SK-N-SH treated with all-trans-retinoic acid at 6 μM for 48 hours (cell line): ENCODE results near the gene GKN1.

Source experiments
- ATAC-seq: fragments of 200-7000 bp; cut with Tn5 transposase; 3 replicates; pipeline ENCODE4 v1.9.1; 2020; ENCODE audit warnings: mild to moderate bottlenecking, moderate library complexity
- ARNTL ChIP-seq: fragments of 450-650 bp; formaldehyde crosslinking; IDR thresholded peaks from 2 replicates; pipeline ENCODE4 v1.5.0; 2020; ENCODE audit warnings: low read depth, mild to moderate bottlenecking, moderate library complexity, borderline replicate concordance
- BACH2 ChIP-seq: fragments of 250-450 bp; sonication (Bioruptor Pico); IDR thresholded peaks from 2 replicates; pipeline ENCODE4 v1.9.0; 2021; ENCODE audit warnings: mild to moderate bottlenecking, borderline replicate concordance
- ESRRG ChIP-seq: fragments of 250-450 bp; sonication (Bioruptor Pico); IDR thresholded peaks from 2 replicates; pipeline ENCODE4 v1.6.1; 2021; ENCODE audit warnings: mild to moderate bottlenecking
- GLIS3 ChIP-seq: fragments of 250-450 bp; sonication (Bioruptor Pico); IDR thresholded peaks from 2 replicates; pipeline ENCODE4 v1.5.0; 2020; ENCODE audit warnings: mild to moderate bottlenecking, moderate library complexity
- ISL1 ChIP-seq: fragments of 250-450 bp; sonication (Bioruptor Pico); IDR thresholded peaks from 2 replicates; pipeline ENCODE4 v2.1.2; 2022; ENCODE audit warnings: mild to moderate bottlenecking, moderate library complexity
- OSR1 ChIP-seq: fragments of 250-450 bp; sonication (Bioruptor Pico); IDR thresholded peaks from 2 replicates; pipeline ENCODE4 v1.8.0; 2022; ENCODE audit warnings: moderate library complexity, mild to moderate bottlenecking, inconsistent platforms
- POU6F1 ChIP-seq: fragments of 250-450 bp; sonication (Bioruptor Pico); IDR thresholded peaks from 2 replicates; pipeline ENCODE4 v1.8.0; 2021; ENCODE audit warnings: low read depth, mild to moderate bottlenecking, moderate library complexity, borderline replicate concordance
- PPARA ChIP-seq: fragments of 250-450 bp; sonication (Bioruptor Pico); IDR thresholded peaks from 2 replicates; pipeline ENCODE4 v1.5.0; 2020; ENCODE audit warnings: mild to moderate bottlenecking, borderline replicate concordance
- RARB ChIP-seq: fragments of 250-450 bp; sonication (Bioruptor Pico); IDR thresholded peaks from 2 replicates; pipeline ENCODE4 v1.8.0; 2021; ENCODE audit warnings: mild to moderate bottlenecking, moderate library complexity
- SNAI2 ChIP-seq: fragments of 250-450 bp; sonication (Bioruptor Pico); IDR thresholded peaks from 2 replicates; pipeline ENCODE4 v1.5.0; 2020; ENCODE audit warnings: mild to moderate bottlenecking, moderate library complexity
- TOX ChIP-seq: fragments of 250-450 bp; sonication (Bioruptor Pico); IDR thresholded peaks from 2 replicates; pipeline ENCODE4 v1.8.0; 2021; ENCODE audit warnings: mild to moderate bottlenecking, moderate library complexity, borderline replicate concordance
- TSHZ2 ChIP-seq: fragments of 250-450 bp; sonication (Bioruptor Pico); IDR thresholded peaks from 2 replicates; pipeline ENCODE4 v1.5.0; 2020; ENCODE audit warnings: mild to moderate bottlenecking, moderate library complexity
- ZC3H10 ChIP-seq: fragments of 250-450 bp; sonication (Bioruptor Pico); IDR thresholded peaks from 2 replicates; pipeline ENCODE4 v1.5.1; 2021; ENCODE audit warnings: mild to moderate bottlenecking, moderate library complexity
- ZFP30 ChIP-seq: fragments of 450-650 bp; formaldehyde crosslinking; IDR thresholded peaks from 2 replicates; pipeline ENCODE4 v1.5.0; 2022; ENCODE audit warnings: mild to moderate bottlenecking, moderate library complexity
- ZNF565 ChIP-seq: fragments of 450-650 bp; formaldehyde crosslinking; conservative IDR thresholded peaks from 2 replicates; pipeline ENCODE4 v1.5.0; 2020; ENCODE audit warnings: low read depth, mild to moderate bottlenecking, moderate library complexity
- ZNF70 ChIP-seq: fragments of 450-650 bp; formaldehyde crosslinking; IDR thresholded peaks from 2 replicates; pipeline ENCODE4 v1.5.0; 2020; ENCODE audit warnings: mild to moderate bottlenecking, moderate library complexity
- ZNF8 ChIP-seq: fragments of 450-650 bp; formaldehyde crosslinking; IDR thresholded peaks from 2 replicates; pipeline ENCODE4 v1.5.0; 2020; ENCODE audit warnings: mild to moderate bottlenecking, moderate library complexity
- TF ChIP-seq, protein P1 (sequence below): fragments of 250-450 bp; sonication (Bioruptor Pico); IDR thresholded peaks from 2 replicates; pipeline ENCODE4 v1.8.0; 2020; ENCODE audit warnings: mild to moderate bottlenecking, moderate library complexity, borderline replicate concordance
- TF ChIP-seq, protein P2 (sequence below): fragments of 250-450 bp; sonication (Bioruptor Pico); IDR thresholded peaks from 2 replicates; pipeline ENCODE4 v1.5.1; 2021; ENCODE audit warnings: mild to moderate bottlenecking, moderate library complexity

GKN1 gene

GRCh38 chr2:69007603-69008002, 33.2 kb downstream of the GKN1 start:
- no peak for ATAC-seq
- no peak for TF ChIP-seq ZNF565 (CRISPR knock-in tag)
- no peak for TF ChIP-seq PPARA (CRISPR knock-in tag)
- TF ChIP-seq, protein P1, sequence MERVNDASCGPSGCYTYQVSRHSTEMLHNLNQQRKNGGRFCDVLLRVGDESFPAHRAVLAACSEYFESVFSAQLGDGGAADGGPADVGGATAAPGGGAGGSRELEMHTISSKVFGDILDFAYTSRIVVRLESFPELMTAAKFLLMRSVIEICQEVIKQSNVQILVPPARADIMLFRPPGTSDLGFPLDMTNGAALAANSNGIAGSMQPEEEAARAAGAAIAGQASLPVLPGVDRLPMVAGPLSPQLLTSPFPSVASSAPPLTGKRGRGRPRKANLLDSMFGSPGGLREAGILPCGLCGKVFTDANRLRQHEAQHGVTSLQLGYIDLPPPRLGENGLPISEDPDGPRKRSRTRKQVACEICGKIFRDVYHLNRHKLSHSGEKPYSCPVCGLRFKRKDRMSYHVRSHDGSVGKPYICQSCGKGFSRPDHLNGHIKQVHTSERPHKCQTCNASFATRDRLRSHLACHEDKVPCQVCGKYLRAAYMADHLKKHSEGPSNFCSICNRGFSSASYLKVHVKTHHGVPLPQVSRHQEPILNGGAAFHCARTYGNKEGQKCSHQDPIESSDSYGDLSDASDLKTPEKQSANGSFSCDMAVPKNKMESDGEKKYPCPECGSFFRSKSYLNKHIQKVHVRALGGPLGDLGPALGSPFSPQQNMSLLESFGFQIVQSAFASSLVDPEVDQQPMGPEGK (CRISPR knock-in tag): no peak
- no peak for TF ChIP-seq ZFP30 (CRISPR knock-in tag)
- TF ChIP-seq TOX (CRISPR knock-in tag): no peak
- no peak for TF ChIP-seq POU6F1 (CRISPR knock-in tag)
- TF ChIP-seq ISL1 (CRISPR knock-in tag): no peak
- no peak for TF ChIP-seq ZNF8 (CRISPR knock-in tag)
- TF ChIP-seq ZNF70 (CRISPR knock-in tag): no peak
- no peak for TF ChIP-seq SNAI2 (CRISPR knock-in tag)
- no peak for TF ChIP-seq ESRRG (CRISPR knock-in tag)
- TF ChIP-seq, protein P2, sequence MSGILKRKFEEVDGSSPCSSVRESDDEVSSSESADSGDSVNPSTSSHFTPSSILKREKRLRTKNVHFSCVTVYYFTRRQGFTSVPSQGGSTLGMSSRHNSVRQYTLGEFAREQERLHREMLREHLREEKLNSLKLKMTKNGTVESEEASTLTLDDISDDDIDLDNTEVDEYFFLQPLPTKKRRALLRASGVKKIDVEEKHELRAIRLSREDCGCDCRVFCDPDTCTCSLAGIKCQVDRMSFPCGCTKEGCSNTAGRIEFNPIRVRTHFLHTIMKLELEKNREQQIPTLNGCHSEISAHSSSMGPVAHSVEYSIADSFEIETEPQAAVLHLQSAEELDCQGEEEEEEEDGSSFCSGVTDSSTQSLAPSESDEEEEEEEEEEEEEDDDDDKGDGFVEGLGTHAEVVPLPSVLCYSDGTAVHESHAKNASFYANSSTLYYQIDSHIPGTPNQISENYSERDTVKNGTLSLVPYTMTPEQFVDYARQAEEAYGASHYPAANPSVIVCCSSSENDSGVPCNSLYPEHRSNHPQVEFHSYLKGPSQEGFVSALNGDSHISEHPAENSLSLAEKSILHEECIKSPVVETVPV (CRISPR knock-in tag): no peak

DNA sequence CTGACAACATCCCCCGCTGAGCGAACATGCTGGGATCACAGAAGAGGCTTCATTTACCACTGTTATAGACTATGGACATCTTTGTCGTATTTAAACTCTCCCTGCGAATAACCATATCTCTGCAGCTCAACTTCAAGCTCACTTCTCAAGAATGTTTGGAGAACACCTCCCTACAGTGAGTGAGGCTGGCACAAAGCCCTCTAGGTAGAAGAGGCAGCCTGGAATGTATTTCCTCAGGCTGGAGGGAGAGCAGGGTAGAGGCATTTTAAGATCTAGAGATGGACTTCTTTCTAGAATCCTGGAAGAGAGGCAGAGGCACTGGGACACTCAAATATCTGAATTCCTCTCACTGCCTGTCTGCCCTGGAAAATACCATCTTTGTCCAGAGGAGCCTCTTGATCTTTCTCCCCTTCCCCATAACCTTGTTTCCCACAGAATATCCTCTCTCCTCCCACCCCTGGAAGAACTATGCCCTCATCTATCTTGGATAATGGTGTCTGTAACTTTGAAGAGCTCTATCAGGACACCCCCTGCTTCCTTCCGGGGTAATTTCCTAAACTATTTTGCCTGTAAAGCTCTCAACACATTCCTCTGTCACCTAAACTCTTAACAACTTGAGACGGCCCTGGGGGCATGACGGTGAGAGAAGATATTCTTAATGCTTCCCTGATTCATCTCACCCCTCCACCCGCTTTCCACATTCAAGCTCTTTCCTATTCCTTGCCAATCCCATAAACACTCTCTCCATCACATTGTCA, 36.2 kb downstream of the GKN1 start:
- ATAC-seq: no peak
- TF ChIP-seq ZNF8 (CRISPR knock-in tag) (no peak), GLIS3 (CRISPR knock-in tag) (no peak), ZC3H10 (CRISPR knock-in tag) (no peak), SNAI2 (CRISPR knock-in tag) (no peak), TOX (CRISPR knock-in tag) (no peak), BACH2 (CRISPR knock-in tag) (no peak), ZFP30 (CRISPR knock-in tag) (no peak)
- TF ChIP-seq, protein P1 (CRISPR knock-in tag): no peak
- TF ChIP-seq, protein P2 (CRISPR knock-in tag): no peak

- ATAC-seq: no peak
- no peak for TF ChIP-seq PPARA (CRISPR knock-in tag)
- no peak for TF ChIP-seq ARNTL (CRISPR knock-in tag)
- TF ChIP-seq ISL1 (CRISPR knock-in tag): no peak
- TF ChIP-seq TSHZ2 (CRISPR knock-in tag): no peak
- no peak for TF ChIP-seq RARB
- TF ChIP-seq BACH2 (CRISPR knock-in tag): no peak
- TF ChIP-seq ESRRG (CRISPR knock-in tag): no peak
- TF ChIP-seq, protein P1 (CRISPR knock-in tag): no peak
- no peak for TF ChIP-seq OSR1
- TF ChIP-seq ZC3H10 (CRISPR knock-in tag): no peak
- no peak for TF ChIP-seq ZNF565 (CRISPR knock-in tag)
- TF ChIP-seq ZFP30 (CRISPR knock-in tag): no peak
- TF ChIP-seq POU6F1 (CRISPR knock-in tag): no peak
- TF ChIP-seq GLIS3 (CRISPR knock-in tag): no peak
Observed at GRCh38 chr2:69011611-69012157, 37.2 kb downstream of the GKN1 start.
